ENCODE measurements around the gene LRCH4.
"Not testable (repeated sequence)": the region's sequence is repeated elsewhere in the genome, so short reads cannot be mapped to it uniquely, and the experiment has no call there.

DNA sequence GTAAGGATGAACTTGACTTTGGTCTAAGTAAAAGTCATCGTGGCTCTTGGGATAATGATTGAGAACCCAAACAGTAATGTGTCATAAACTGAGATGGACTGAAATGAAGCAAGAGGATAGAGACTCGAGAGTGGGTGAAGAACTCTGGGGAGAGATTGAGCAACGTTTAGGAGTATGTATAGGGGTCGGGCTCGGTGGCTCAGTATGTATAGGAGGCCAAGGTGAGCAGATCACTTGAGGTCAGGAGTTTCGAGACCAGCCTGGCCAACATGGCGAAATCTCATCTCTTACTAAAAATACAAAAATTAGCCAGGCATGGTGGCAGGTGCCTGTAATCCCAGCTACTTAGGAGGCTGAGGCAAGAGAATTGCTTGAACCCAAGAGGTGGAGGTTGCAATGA lies 44.6 kb downstream of the LRCH4 start:
- TF ChIP-seq, protein P1, sequence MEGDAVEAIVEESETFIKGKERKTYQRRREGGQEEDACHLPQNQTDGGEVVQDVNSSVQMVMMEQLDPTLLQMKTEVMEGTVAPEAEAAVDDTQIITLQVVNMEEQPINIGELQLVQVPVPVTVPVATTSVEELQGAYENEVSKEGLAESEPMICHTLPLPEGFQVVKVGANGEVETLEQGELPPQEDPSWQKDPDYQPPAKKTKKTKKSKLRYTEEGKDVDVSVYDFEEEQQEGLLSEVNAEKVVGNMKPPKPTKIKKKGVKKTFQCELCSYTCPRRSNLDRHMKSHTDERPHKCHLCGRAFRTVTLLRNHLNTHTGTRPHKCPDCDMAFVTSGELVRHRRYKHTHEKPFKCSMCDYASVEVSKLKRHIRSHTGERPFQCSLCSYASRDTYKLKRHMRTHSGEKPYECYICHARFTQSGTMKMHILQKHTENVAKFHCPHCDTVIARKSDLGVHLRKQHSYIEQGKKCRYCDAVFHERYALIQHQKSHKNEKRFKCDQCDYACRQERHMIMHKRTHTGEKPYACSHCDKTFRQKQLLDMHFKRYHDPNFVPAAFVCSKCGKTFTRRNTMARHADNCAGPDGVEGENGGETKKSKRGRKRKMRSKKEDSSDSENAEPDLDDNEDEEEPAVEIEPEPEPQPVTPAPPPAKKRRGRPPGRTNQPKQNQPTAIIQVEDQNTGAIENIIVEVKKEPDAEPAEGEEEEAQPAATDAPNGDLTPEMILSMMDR (IDR thresholded peaks at IDR 0.05), result not testable (repeated sequence)
- not testable (repeated sequence) for TF ChIP-seq POLR2A (IDR thresholded peaks at IDR 0.05)

Data from heart left ventricle (tissue), 13 donors.